Panc1 (cell line): ENCODE data around the gene UPF2.

Experiments
- CTCF ChIP-seq: fragments of 450-650 bp; IDR thresholded peaks from 2 replicates; pipeline ENCODE4 v1.5.1; 2017; ENCODE audit warnings: mild to moderate bottlenecking
- POLR2AphosphoS5 ChIP-seq: IDR thresholded peaks from 2 replicates; pipeline ENCODE4 v1.6.1; 2012; ENCODE audit warnings: mild to moderate bottlenecking, low read depth, low read length, moderate library complexity
- REST ChIP-seq, 2 experiments: IDR thresholded peaks; 2 replicates each; pipeline ENCODE4 v1.6.1; 2011 to 2012; ENCODE audit warnings: low read depth in 2 of 2, control low read depth in 1 of 2, low read length in 1 of 2, mild to moderate bottlenecking in 1 of 2, moderate library complexity in 1 of 2; ENCODE audit not compliant: insufficient read depth in 1 of 2
- SIN3A ChIP-seq: IDR thresholded peaks from 2 replicates; pipeline ENCODE4 v1.6.1; 2012; ENCODE audit warnings: low read depth, mild to moderate bottlenecking, low read length, moderate library complexity, borderline replicate concordance; ENCODE audit not compliant: insufficient read depth
- TCF7L2 ChIP-seq: IDR thresholded peaks from 2 replicates; pipeline ENCODE4 v1.6.1; 2011; ENCODE audit warnings: mild to moderate bottlenecking, low read depth, low read length, inconsistent platforms

- TF ChIP-seq CTCF (no peak), REST (IDR thresholded peaks at IDR 0.05; ENCODE audit: insufficient read depth in 1 of 2, low read depth in 2 of 2, low read length in 1 of 2) (no peak), POLR2AphosphoS5 (no peak), SIN3A (no peak), TCF7L2 (no peak)
Observed at GRCh38 chr10:12027539-12027938, 15.1 kb downstream of the UPF2 start.
